Adipose tissue (tissue), 3 donors: Measurements from ENCODE around the gene PLK3. TPM values are rescaled to one million over a fixed set of nuclear protein-coding genes. Genes with fewer than 3 reads are reported as not detected.
"Not testable (repeated sequence)": the region's sequence is repeated elsewhere in the genome, so short reads cannot be mapped to it uniquely, and the experiment has no call there.

Source experiments
- H3K27ac ChIP-seq: one replicate; pipeline ENCODE4 v1.5.1; 2013; ENCODE audit warnings: low read depth, low read length
- WGBS, 3 donors: extraction: QIAGEN DNeasy Blood & Tissue Kit; methylation state at CpG; one replicate each; pipeline ENCODE4 v1.1.7; 2013; 5-methylcytosine and 5-hydroxymethylcytosine counted together
- polyA plus RNA-seq, 3 donors: library from polyadenylated mRNA; stranded (reverse); fragments of 200-250 nt; gene quantifications; one replicate each; pipeline ENCODE4 v1.2.3, GENCODE V29; 2013
- donor health status: healthy with polysubstance abuse.
- donor health status: Bipolar disorder and iron deficiency.
- donor health status: healthy.

Gene PLK3
- polyA plus RNA-seq, 3 donors: 6.7 to 50.9 (median 39.8) TPM

GRCh38 chr1:44821240-44821715 lies 21.1 kb downstream of the PLK3 start:
- 77 to 93% (median 93%) methylated on average over 9 of the region's 9 CpGs for WGBS, 3 donors
- no peak overlapping the region for H3K27ac ChIP-seq

- WGBS, 3 donors: 85 to 95% (median 87%) methylated on average over 6 of the region's 6 CpGs
- no peak overlapping the region for H3K27ac ChIP-seq
Measured at GRCh38 chr1:44822131-44822701, 22.0 kb downstream of the PLK3 start.

GRCh38 chr1:44822981-44823451 lies 22.8 kb downstream of the PLK3 start:
- WGBS, 3 donors: 84 to 88% (median 87%) methylated on average over 14 to 15 of the region's 15 CpGs
- no peak overlapping the region for H3K27ac ChIP-seq

GRCh38 chr1:44824392-44824791 lies 24.2 kb downstream of the PLK3 start:
- 92 to 95% (median 94%) methylated on average over 6 of the region's 6 CpGs for WGBS, 3 donors
- not testable (repeated sequence) for H3K27ac ChIP-seq

GRCh38 chr1:44826375-44827196 lies 26.4 kb downstream of the PLK3 start:
- no peak overlapping the region for H3K27ac ChIP-seq
- 21 to 66% (median 30%) methylated on average over 23 to 24 of the region's 24 CpGs for WGBS, 3 donors

- no peak overlapping the region for H3K27ac ChIP-seq
- 85 to 92% (median 90%) methylated on average over 27 to 28 of the region's 28 CpGs for WGBS, 3 donors
Measured at GRCh38 chr1:44827197-44828002, 27.2 kb downstream of the PLK3 start.

GRCh38 chr1:44828003-44828651 lies 27.9 kb downstream of the PLK3 start:
- no peak overlapping the region for H3K27ac ChIP-seq
- WGBS, 3 donors: 91 to 97% (median 94%) methylated on average over 21 of the region's 21 CpGs

- WGBS, 3 donors: 89 to 96% (median 92%) methylated on average over 15 of the region's 15 CpGs
- no peak overlapping the region for H3K27ac ChIP-seq
Measured at GRCh38 chr1:44828841-44829440, 28.8 kb downstream of the PLK3 start.

- H3K27ac ChIP-seq: no peak overlapping the region
- 72 to 81% (median 72%) methylated on average over 12 of the region's 12 CpGs for WGBS, 3 donors
Measured at GRCh38 chr1:44829506-44830384, 29.6 kb downstream of the PLK3 start.

- 81 to 88% (median 87%) methylated on average over 10 of the region's 10 CpGs for WGBS, 3 donors
- H3K27ac ChIP-seq: no peak overlapping the region
Measured at GRCh38 chr1:44830900-44831304, 30.7 kb downstream of the PLK3 start.

GRCh38 chr1:44831516-44831915 lies 31.3 kb downstream of the PLK3 start:
- no peak overlapping the region for H3K27ac ChIP-seq
- WGBS, 3 donors: 44 to 58% (median 46%) methylated on average over 9 of the region's 9 CpGs

- 66 to 78% (median 74%) methylated on average over 13 of the region's 13 CpGs for WGBS, 3 donors
- no peak overlapping the region for H3K27ac ChIP-seq
Measured at GRCh38 chr1:44832056-44832705, 32.0 kb downstream of the PLK3 start.

- 54 to 70% (median 65%) methylated on average over 7 of the region's 7 CpGs for WGBS, 3 donors
- H3K27ac ChIP-seq: no peak overlapping the region
Measured at GRCh38 chr1:44834328-44834727, 34.2 kb downstream of the PLK3 start.

- no peak overlapping the region for H3K27ac ChIP-seq
- 60 to 66% (median 63%) methylated on average over 23 of the region's 23 CpGs for WGBS, 3 donors
Measured at GRCh38 chr1:44835738-44836675, 35.8 kb downstream of the PLK3 start.

GRCh38 chr1:44838294-44838693 lies 38.1 kb downstream of the PLK3 start:
- WGBS, 3 donors: 89 to 96% (median 95%) methylated on average over 11 of the region's 11 CpGs
- H3K27ac ChIP-seq: not testable (repeated sequence)

GRCh38 chr1:44839576-44839975 lies 39.4 kb downstream of the PLK3 start:
- WGBS, 3 donors: 64 to 71% (median 67%) methylated on average over 4 of the region's 4 CpGs
- H3K27ac ChIP-seq: no peak overlapping the region
